HG02981 (cell line): ENCODE measurements around the gene BMP2K.
"Not testable (repeated sequence)": the region's sequence is repeated elsewhere in the genome, so short reads cannot be mapped to it uniquely, and the experiment has no call there.

Source experiments
- ATAC-seq: cut with Tn5 transposase; IDR thresholded peaks from one replicate; pipeline ENCODE4 v1.9.1; 2021; ENCODE audit warnings: mild to moderate bottlenecking, moderate library complexity; ENCODE audit not compliant: unreplicated experiment

BMP2K gene

GRCh38 chr4:78846258-78846657 lies 70.1 kb downstream of the BMP2K start:
- no peak for ATAC-seq

- ATAC-seq: no peak
Observed at GRCh38 chr4:78862314-78862737, 86.2 kb downstream of the BMP2K start.

- no peak for ATAC-seq
Observed at GRCh38 chr4:78863254-78863869, 87.2 kb downstream of the BMP2K start.

GRCh38 chr4:78863991-78864390 lies 87.8 kb downstream of the BMP2K start:
- ATAC-seq: no peak

GRCh38 chr4:78864405-78865024 lies 88.4 kb downstream of the BMP2K start:
- peak; percentile 43 for ATAC-seq

GRCh38 chr4:78865451-78865850 lies 89.3 kb downstream of the BMP2K start:
- no peak for ATAC-seq

DNA sequence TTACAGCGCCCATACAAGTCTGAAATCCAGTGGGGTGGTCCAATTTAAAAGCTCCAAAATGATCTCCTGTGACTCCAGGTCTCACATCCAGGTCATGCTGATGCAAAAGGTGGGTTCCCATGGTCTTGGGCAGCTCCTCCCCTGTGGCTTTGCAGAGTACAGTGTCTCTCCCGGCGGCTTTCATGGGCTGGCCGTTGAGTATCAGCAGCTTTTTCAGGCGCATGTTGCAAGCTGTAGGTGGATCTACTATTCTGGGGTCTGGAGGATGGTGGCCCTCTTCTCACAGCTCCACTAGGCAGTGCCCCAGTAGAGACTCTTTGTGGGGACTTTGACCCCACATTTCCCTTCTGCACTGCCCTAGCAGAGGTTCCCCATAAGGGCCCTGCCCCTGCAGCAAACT lies 92.6 kb downstream of the BMP2K start:
- ATAC-seq: not testable (repeated sequence)

DNA sequence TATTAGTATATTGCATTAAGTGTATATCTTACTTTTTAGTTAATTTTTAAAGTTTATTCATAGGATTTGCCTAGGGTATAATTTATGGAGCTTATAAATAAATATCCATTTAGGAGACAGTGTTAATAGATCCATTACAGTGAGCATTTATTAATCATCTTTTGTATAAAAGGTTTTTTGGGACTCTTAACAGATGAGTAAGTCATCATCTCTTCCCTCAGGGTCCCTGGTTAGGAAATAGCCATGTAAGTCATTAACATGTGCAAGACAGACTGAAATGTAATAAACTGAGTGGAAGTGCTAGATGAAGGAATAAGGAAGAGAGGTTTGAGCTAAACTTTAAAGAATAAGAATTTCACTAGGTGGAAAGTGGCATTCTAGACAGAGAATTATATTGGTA lies 93.9 kb downstream of the BMP2K start:
- ATAC-seq: no peak

- no peak for ATAC-seq
Observed at GRCh38 chr4:78876568-78877320, 100.6 kb downstream of the BMP2K start.

- no peak for ATAC-seq
Observed at GRCh38 chr4:78878031-78878430, 101.9 kb downstream of the BMP2K start.

GRCh38 chr4:78880874-78881492 lies 104.8 kb downstream of the BMP2K start:
- ATAC-seq: no peak

GRCh38 chr4:78885598-78885997 lies 109.4 kb downstream of the BMP2K start:
- no peak for ATAC-seq

- ATAC-seq: no peak
Observed at GRCh38 chr4:78889955-78890354, 113.8 kb downstream of the BMP2K start.

DNA sequence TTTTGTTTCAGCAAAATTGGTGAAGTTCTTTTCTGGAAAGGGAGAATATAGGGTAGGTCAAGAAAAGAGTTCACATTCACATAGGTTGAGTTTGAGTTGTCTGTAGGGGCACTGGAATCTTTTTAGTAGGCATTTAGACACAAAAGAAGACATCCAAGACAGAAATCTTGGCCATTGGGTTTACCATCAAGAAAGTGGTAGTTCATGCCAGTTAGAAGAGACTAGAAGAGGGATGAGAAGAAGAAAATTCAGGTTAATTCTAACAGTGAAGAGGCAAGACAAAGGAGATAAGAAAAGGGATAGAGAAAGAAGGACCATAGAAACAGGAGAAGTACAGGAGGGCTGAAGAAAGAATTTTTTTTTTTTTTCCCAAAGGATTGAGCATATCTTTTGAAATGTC lies 123.2 kb downstream of the BMP2K start:
- no peak for ATAC-seq

GRCh38 chr4:78901882-78902281 lies 125.7 kb downstream of the BMP2K start:
- ATAC-seq: no peak

GRCh38 chr4:78902298-78902697 lies 126.1 kb downstream of the BMP2K start:
- no peak for ATAC-seq

DNA sequence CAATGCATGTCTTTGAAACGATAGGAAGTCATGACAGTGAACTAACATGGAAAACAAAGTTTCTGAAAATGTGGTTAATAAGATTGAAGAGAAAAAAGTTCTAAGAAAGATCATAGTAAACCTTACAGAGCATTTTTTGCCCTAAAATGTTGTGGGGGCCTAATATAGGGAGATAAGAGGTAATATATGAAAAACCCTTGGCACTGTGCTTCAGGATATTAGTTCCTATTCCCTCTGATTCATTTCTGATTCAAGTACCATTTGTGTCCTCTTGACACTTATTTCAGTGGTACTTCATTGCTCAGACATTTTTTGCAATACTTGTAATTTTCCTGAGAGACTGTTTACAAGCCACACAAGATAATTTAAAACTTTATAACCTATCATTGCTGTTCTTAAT lies 128.0 kb downstream of the BMP2K start:
- ATAC-seq: no peak

- no peak for ATAC-seq
Observed at GRCh38 chr4:78907638-78908037, 131.5 kb downstream of the BMP2K start.

- ATAC-seq: not testable (repeated sequence)
Observed at GRCh38 chr4:78908974-78909373, 132.8 kb downstream of the BMP2K start.

- ATAC-seq: no peak
Observed at GRCh38 chr4:78910612-78911011, 134.5 kb downstream of the BMP2K start.

DNA sequence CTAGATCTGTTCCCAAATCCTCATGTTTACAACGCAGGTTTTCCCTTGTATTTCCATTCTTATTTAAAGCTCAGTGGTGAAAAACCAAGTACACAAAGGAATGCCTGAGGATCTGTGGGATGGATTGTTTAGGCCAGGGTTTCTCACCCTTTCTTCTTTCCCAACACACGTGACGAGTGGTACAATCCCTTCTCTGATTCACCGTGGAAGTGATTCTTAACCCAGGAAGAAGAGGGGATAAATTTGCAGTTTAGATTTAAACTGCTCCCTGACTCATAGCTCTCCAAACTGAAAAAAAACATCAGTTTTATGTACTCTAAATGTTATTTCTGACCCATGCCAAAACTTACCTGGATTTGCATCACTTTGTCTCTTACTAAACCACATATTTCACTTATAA lies 146.1 kb downstream of the BMP2K start:
- no peak for ATAC-seq
